ENCODE results near the gene JAM3. TPM values are rescaled to one million over a fixed set of nuclear protein-coding genes. Genes with fewer than 3 reads are reported as not detected.

The JAM3 gene
- total RNA-seq, 2 donors from 2014 or later = 86.6 to 92.2 TPM

DNA sequence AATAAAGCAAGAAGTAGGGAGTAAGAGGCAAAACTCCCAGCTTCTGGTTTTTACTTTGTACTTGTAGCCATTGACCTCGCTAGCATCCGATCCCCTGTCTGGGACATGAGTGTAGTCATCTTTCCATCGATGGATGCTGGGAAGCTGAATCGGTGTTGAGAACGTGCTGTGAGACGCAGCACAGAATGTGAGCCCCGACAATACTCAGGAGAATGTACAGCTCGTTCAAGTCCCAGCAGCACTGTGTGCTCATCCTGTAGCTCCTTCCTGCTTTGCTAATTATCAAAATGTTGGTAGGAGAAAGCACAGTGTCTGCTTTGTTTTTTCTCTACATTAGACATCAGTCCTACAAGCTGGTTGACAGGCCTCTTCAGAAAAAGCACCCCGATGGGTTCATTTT, 56.6 kb downstream of the JAM3 start:
- DNase-seq (ENCODE audit: low spot score) = no peak
- intact Hi-C loops (cut with DNase I) = no loop called here

GRCh38 chr11:134126217-134126822, 57.4 kb downstream of the JAM3 start:
- DNase-seq (ENCODE audit: low spot score) = no peak
- intact Hi-C loops (cut with DNase I) = no loop called here

GRCh38 chr11:134131628-134132244, 62.9 kb downstream of the JAM3 start:
- intact Hi-C loops (cut with DNase I) = no loop called here
- no peak for DNase-seq (ENCODE audit: low spot score)

DNA sequence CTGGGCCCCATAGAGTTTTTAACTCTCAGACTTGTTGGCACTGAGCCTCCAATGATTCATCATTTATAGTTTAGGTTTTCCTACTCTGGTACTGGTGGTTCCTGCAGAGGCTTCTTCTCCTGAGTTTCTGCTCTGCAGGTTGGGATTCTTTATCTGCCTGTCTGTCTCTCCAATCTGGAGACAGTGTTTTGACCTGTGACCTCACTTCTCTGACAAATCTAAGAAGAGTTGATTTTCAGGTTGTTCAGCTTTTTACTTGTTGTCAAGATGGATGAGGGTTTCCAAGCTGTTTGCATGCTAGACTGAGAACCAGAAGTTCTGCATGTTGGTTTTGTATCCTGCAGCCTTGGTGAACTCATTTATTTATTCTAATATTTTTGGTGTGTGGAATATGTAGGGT, 63.9 kb downstream of the JAM3 start:
- intact Hi-C loops (cut with DNase I) = no loop called here
- no peak for DNase-seq (ENCODE audit: low spot score)

- intact Hi-C loops (cut with DNase I) = no loop called here
- DNase-seq (ENCODE audit: low spot score) = no peak
These were observed 65.3 kb downstream of the JAM3 start for GRCh38 chr11:134134167-134134566.

GRCh38 chr11:134138376-134138775, 69.5 kb downstream of the JAM3 start:
- no peak for DNase-seq (ENCODE audit: low spot score)
- intact Hi-C loops (cut with DNase I) = no loop called here

- no peak for DNase-seq (ENCODE audit: low spot score)
- intact Hi-C loops (cut with DNase I) = no loop called here
These were observed 70.5 kb downstream of the JAM3 start for GRCh38 chr11:134139303-134139872.

- intact Hi-C loops (cut with DNase I) = loop anchor here (2.0 to 5.0 kb wide), 3 partner anchors 88 to 208 kb away; no protein-coding TSS in a partner anchor
- DNase-seq (ENCODE audit: low spot score) = peak; percentile 81
These were observed 71.0 kb downstream of the JAM3 start for GRCh38 chr11:134139873-134140331.

DNA sequence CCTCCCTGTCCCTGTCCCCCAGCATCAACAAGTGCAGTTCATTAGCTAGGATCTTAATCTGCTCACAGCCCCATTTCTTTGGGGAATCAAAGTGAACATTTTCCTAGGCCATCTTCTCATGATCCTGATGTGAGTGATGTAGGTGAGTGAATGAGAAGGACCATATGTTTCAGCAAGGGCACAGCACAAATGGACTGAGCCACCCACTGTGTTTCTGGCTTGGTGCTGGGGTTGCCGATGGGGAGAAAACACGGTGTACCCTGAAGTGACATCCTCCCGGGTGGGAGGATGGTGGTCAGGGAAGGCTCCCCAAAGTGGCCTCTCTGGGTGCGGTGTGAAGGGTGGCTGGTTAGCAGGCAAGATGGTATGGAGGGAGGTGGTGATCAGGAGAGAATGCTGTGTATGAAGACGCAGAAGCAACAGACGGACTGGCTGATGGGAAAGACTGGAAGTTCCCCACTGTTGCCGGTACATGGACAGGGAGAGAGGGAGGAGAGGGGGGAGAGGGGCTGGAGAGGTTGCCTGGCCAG, 72.2 kb downstream of the JAM3 start:
- intact Hi-C loops (cut with DNase I) = loop anchor here (2.0 to 5.0 kb wide), 3 partner anchors 89 to 209 kb away; no protein-coding TSS in a partner anchor
- no peak for DNase-seq (ENCODE audit: low spot score)

- DNase-seq (ENCODE audit: low spot score) = no peak
- intact Hi-C loops (cut with DNase I) = loop anchor here (5.0 kb wide), 2 partner anchors 90 to 210 kb away; no protein-coding TSS in a partner anchor
These were observed 73.7 kb downstream of the JAM3 start for GRCh38 chr11:134142536-134142935.

GRCh38 chr11:134143801-134144200, 74.9 kb downstream of the JAM3 start:
- intact Hi-C loops (cut with DNase I) = loop anchor here (5.0 kb wide), 2 partner anchors 92 to 212 kb away; no protein-coding TSS in a partner anchor
- no peak for DNase-seq (ENCODE audit: low spot score)

- no peak for DNase-seq (ENCODE audit: low spot score)
- intact Hi-C loops (cut with DNase I) = loop anchor here (5.0 kb wide), 2 partner anchors 92 to 212 kb away; no protein-coding TSS in a partner anchor
These were observed 75.9 kb downstream of the JAM3 start for GRCh38 chr11:134144744-134145143.

GRCh38 chr11:134145715-134146114, 76.8 kb downstream of the JAM3 start:
- intact Hi-C loops (cut with DNase I) = no loop called here
- no peak for DNase-seq (ENCODE audit: low spot score)

DNA sequence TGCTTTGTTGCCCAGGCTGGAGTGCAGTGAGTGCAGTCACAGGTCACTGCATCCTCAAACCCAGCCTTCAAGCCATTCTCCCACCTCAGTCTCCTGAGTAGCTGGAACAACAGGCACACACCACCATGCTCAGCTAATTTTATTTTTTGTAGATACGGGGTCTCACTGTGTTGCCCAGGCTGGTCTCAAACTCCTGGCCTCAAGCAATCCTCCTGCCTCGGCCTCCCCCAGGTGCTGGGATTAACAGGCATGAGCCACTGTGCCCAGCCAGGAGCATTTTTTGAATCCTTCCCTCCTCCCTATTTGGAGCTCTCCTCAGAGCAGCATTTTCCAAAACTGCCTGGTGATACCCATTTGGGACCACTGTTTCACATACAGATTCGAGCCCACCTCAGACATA, 77.7 kb downstream of the JAM3 start:
- intact Hi-C loops (cut with DNase I) = no loop called here
- DNase-seq (ENCODE audit: low spot score) = peak; percentile 71

GRCh38 chr11:134149371-134149770, 80.5 kb downstream of the JAM3 start:
- intact Hi-C loops (cut with DNase I) = no loop called here
- no peak for DNase-seq (ENCODE audit: low spot score)

DNA sequence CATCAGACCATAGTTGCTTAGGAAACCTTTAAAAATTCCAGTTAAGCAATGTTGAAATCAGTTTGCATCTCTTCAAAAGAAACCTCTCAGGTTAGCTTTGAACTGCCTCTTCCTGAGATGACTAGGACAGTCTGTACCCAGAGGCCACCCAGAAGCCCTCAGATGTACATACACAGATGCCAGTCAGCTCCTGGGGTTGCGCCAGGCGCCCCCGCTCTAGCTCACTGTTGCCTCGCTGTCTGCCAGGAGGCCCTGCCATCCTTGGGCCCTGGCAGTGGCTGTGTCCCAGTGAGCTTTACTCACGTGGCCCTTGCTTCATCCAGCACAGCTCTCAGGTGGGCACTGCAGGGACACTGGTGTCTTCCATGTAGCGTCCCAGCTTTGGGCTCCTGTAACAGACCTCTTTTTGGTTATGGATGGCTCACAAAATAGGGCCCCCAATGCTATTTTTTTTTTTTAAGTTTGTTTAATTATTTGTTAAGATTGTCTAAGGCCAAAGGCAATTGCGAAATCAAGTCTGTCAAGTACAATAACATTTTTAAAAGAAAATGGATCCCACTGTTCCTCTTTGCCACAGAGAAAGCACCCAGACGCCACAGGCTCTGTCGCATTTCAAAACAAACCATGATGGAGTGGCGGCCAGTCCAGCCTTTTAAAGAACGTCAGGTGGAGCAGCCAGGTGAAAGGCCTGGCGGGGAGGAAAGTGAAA, 81.5 kb downstream of the JAM3 start:
- intact Hi-C loops (cut with DNase I) = no loop called here
- peak; percentile 48 for DNase-seq (ENCODE audit: low spot score)

DNA sequence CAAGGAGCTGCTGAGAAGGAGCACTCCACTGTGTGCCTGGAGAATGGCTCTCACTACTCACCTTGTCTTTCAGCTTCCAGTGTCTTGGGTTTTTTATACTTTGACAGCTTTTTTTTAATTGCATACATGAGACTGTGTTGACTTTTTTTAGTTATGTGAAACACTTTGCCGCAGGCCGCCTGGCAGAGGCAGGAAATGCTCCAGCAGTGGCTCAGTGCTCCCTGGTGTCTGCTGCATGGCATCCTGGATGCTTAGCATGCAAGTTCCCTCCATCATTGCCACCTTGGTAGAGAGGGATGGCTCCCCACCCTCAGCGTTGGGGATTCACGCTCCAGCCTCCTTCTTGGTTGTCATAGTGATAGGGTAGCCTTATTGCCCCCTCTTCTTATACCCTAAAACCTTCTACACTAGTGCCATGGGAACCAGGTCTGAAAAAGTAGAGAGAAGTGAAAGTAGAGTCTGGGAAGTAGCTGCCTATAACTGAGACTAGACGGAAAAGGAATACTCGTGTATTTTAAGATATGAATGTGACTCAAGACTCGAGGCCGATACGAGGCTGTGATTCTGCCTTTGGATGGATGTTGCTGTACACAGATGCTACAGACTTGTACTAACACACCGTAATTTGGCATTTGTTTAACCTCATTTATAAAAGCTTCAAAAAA, 82.3 kb downstream of the JAM3 start:
- intact Hi-C loops (cut with DNase I) = no loop called here
- DNase-seq (ENCODE audit: low spot score) = no peak

DNA sequence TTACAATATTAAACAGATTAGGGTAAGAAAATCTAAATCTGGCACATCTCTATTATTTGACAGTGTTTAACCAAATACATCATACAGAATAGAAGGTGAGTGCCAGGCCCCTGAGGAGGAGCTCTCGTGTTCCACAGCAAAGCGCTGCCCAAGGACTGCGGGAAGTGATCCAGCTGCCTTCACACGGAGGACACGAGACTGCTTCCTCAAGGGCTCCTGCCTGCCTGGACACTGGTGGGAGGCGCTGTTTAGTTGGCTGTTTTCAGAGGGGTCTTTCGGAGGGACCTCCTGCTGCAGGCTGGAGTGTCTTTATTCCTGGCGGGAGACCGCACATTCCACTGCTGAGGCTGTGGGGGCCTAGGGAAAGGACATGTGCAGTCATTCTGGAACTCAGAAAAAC, 83.8 kb downstream of the JAM3 start:
- intact Hi-C loops (cut with DNase I) = no loop called here
- DNase-seq (ENCODE audit: low spot score) = peak; percentile 68
